T-helper 2 cell treated with Interferon-gamma antibody and Interleukin-4, amounts not matched to agents 5 μg/mL and 100 μg/mL, for 36 hours (primary cell): ENCODE measurements around the gene TOR4A.
A peak's percentile ranks its signal among the peaks of the same experiment; 100 is the strongest.

ENCODE experiments used
- DNase-seq: peaks from one replicate; pipeline ENCODE4 v3.0.0; 2021; ENCODE audit warnings: low spot score
- H3K27ac Mint-ChIP-seq: one replicate; pipeline ENCODE4 v1.8.0; 2021; ENCODE audit warnings: mild to moderate bottlenecking, mixed read lengths
- H3K27me3 Mint-ChIP-seq: one replicate; pipeline ENCODE4 v1.8.0; 2021; ENCODE audit warnings: low read depth, mixed read lengths
- H3K36me3 Mint-ChIP-seq: one replicate; pipeline ENCODE4 v1.8.0; 2021; ENCODE audit warnings: low read depth, mixed read lengths
- H3K4me1 Mint-ChIP-seq: one replicate; pipeline ENCODE4 v1.8.0; 2021; ENCODE audit warnings: low read depth, mixed read lengths
- H3K4me3 Mint-ChIP-seq: one replicate; pipeline ENCODE4 v1.8.0; 2022; ENCODE audit warnings: mild to moderate bottlenecking, moderate library complexity, mixed read lengths
- H3K9me3 Mint-ChIP-seq: one replicate; pipeline ENCODE4 v1.8.0; 2021; ENCODE audit warnings: mixed read lengths

Gene TOR4A

DNA sequence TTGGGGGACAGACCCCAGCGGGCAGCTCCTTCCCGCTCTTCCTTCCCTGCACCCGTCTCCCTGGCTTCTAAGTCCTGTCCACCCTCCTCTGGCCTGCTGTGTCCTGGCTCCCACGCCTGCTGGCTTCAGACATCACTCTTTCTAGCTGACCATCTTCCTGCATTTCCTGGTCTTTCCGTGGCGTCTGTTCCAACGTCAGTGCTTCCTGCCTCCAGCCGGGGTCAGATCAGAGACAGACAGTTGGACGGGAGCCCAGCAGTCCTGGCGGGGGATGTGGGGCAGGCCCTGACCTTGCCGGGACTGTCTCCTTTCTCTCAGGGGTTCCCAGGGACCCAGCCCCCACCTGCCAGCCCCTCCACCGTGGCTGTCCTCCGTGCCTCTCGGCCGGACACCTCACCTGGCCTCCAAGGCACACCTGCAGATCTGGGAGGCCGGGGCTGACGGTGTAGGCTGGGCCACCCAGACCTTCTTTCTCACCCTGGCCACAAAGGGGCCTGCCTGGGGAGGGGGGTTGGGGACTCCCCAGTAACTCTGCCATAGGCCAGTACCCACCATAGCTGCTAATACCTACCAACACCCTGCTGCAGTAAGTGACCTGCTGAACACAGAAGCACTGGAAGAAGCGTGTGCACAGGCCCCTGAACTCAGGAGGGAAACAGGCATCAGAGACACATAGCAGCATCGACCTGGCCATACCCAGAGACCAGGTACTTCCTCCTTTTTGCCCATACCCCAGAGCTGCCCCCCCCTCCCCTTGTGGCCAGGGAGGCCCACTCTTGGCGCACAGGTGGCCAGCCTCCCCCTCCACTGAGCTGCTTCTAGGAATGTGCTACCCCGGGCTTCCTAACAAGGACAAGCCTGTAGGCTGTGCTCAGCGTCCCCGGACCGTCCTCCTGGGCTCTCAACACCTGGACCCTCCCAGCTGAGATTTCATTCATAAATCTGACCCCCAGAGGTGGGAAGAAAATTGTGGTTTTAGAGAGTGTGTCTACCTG, 19.4 kb downstream of the TOR4A start:
- no peaks in the 10 kb centered on the region for H3K9me3 Mint-ChIP-seq
- peak overlapping the region; percentile 63 for H3K4me3 Mint-ChIP-seq
- H3K27ac Mint-ChIP-seq: no peak overlapping the region
- H3K36me3 Mint-ChIP-seq: no peaks in the 10 kb centered on the region
- no peak for DNase-seq
- peaks cover 48% of the 10 kb centered on the region for H3K27me3 Mint-ChIP-seq
- H3K4me1 Mint-ChIP-seq: peaks cover 4% of the 10 kb centered on the region

DNA sequence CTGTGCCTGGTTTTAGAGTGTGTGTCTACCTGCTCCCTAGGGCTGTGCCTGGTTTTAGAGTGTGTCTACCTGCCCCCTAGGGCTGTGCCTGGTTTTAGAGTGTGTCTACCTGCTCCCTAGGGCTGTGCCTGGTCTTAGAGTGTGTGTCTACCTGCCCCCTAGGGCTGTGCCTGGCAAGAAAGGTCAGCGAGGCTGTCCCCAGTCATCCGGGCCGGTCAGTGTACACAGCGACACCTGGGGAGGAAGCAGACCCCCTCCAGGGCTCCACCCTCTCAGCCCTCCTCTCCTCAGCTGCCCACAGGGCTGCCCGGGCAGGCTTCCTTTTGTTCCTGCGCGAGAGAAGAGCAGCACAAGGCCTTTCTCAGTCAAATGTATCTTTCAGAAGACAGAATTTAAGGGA, 20.4 kb downstream of the TOR4A start:
- Mint-ChIP-seq H3K27me3 (peaks cover 48% of the 10 kb centered on the region), H3K27ac (no peak overlapping the region), H3K9me3 (no peaks in the 10 kb centered on the region), H3K4me3 (no peak overlapping the region), H3K4me1 (peaks cover 4% of the 10 kb centered on the region), H3K36me3 (no peaks in the 10 kb centered on the region)
- no peak for DNase-seq

DNA sequence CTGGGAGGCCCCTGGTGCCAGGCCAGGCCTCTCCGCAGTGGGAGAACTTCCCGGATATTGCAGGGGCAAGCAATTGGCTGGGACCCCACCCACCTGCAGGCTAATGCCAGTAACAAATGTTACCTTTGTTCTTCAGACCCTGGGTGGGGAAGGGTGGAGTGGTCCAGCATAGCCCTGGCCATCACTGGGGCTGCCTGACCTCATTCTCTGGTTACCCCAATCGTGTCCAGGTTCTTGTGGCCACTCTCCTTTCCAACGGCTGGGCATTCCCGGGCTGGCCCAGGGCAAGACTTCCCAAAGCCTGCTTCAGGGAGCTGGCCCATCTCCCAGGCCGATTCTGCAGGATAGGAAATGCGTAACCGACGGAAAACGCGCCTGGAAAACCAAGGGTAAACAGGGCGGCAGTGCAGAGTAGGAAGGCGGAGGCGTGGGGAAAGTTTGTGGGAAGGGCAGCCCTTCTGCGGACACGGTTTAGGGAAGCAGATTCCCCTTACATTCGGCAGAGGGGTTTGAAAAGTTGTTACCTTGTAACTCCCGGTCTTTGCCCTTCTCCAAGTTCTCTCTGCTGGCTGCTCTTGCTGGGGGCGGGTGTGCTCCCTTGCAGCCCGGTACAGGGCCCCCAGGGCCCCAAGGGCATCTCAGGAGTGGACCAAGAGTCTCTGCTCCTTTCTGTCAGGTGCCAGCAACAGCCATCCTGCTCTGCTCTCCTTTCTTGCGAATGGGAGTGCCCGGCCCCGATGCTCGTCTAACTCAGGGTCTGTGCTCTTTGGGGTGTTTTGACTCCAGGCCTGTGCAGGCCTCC, 21.1 kb downstream of the TOR4A start:
- Mint-ChIP-seq H3K9me3 (no peaks in the 10 kb centered on the region), H3K27me3 (peaks cover 45% of the 10 kb centered on the region), H3K36me3 (no peaks in the 10 kb centered on the region), H3K4me1 (peaks cover 4% of the 10 kb centered on the region), H3K27ac (no peak overlapping the region), H3K4me3 (no peak overlapping the region)
- DNase-seq: no peak

DNA sequence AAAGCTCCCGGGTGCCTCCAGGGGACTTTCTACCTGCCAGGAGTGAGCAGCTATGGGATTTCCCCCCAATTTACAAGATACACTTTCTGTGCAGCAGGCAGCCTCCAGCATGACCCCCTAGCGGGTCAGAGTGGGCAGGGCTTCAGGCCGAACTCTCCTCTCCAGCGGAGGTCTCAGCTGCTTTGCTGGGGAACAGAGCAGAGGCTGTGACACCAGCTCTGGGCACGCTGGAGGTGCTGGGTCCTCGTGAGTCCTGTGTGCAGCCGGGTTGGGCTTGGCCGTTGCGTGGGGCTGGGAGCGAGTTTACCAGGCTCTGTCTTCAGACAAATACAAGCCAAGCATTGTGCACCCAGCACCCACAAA, 21.7 kb downstream of the TOR4A start:
- Mint-ChIP-seq H3K9me3 (no peaks in the 10 kb centered on the region), H3K36me3 (no peaks in the 10 kb centered on the region), H3K27me3 (peaks cover 42% of the 10 kb centered on the region), H3K27ac (no peak overlapping the region), H3K4me3 (no peak overlapping the region), H3K4me1 (peaks cover 4% of the 10 kb centered on the region)
- no peak for DNase-seq

DNA sequence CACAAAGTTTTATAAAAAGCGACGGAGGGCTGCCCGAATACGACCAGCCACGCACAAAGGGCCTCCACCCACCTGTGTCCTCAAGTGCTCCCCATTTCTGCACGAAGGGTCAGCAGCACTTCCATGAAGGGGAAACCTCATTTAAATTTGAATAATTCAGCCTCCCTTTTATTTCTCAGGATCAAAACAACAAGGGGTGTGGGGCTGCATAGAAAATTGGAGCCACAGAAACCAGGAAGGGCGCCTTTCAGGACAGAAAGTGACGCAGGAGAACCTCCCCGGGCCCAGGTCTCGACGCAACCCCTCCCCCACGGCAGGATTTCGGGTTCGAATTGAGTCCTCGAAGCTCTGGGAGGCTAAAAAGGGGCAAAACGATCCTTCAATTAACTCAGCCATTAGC, 22.4 kb downstream of the TOR4A start:
- Mint-ChIP-seq H3K36me3 (no peaks in the 10 kb centered on the region), H3K4me3 (peak overlapping the region; percentile 39), H3K27me3 (peaks cover 36% of the 10 kb centered on the region), H3K4me1 (peaks cover 4% of the 10 kb centered on the region), H3K9me3 (no peaks in the 10 kb centered on the region), H3K27ac (no peak overlapping the region)
- DNase-seq: no peak

DNA sequence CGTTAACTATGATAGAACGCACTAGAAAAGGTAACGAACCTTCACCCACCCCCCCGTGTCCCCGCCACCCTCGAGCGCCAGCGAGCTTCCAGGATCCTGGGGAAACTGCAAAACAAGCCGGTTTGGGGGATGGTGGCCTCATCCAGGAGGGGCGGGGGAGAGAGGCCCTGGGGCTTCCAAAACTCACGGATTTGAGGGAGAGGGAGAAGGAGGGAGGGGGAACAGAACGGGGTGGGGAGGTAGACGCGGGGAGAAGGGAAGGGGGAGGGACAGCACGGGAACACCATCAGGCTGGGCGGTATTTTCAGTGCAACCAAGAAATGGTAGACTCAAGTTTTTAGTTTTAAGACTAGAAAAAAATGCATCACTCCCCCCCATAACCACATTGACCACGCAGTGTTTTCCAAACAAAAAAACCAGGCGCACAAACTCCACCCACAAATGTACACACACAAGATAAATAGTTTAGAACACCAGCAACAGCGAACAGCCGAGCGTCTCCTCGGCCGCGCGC, 23.1 kb downstream of the TOR4A start:
- Mint-ChIP-seq H3K9me3 (no peaks in the 10 kb centered on the region), H3K27ac (no peak overlapping the region), H3K4me1 (peaks cover 7% of the 10 kb centered on the region), H3K4me3 (peak overlapping the region; percentile 82), H3K36me3 (no peaks in the 10 kb centered on the region), H3K27me3 (peaks cover 36% of the 10 kb centered on the region)
- DNase-seq: no peak

DNA sequence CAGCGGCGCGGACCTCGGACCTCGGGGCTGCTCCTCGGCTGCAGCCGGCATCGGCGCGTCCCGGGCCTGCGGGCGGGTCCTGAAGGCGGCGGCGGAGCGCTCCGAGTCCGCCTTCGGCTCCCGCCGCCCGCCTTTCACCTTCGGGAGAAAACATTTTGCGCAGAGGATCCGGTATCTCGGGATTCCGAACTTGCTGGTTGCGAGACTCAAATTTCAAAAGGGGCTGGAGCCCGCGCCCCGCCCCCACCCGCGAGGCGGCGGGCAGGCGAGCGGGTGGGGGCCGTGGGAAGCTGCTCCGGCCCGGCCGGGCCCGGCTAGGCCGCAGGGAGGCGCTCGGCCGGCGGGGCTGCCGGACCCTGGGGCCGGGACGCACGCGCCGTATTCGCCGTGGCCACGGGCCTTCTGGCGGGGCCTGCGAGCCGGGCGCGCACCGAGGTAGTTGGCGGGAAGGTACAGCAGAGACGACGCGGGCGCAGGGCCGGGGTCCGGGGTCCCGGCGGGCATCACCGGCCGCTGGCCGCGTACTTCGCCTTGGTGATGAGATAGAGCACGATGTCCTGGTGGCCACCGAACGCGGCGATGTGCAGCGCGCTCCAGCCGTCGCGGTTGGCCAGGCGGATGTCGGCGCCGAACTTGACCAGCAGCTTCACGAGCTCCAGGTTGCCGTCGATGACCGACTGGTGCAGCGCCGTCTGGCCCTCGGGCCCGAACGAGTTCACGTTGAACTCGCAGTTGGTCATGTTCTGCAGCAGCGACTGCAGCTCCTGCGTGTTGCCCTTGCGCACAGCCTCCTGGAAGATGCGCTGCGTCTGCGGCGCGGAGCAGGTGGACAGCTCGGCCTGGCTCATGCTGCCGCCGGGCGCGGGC, 23.8 kb downstream of the TOR4A start:
- Mint-ChIP-seq H3K27ac (no peak overlapping the region), H3K9me3 (no peaks in the 10 kb centered on the region), H3K27me3 (peaks cover 36% of the 10 kb centered on the region), H3K36me3 (no peaks in the 10 kb centered on the region), H3K4me3 (peak overlapping the region; percentile 65), H3K4me1 (peaks cover 8% of the 10 kb centered on the region)
- DNase-seq: peak; percentile 39

DNA sequence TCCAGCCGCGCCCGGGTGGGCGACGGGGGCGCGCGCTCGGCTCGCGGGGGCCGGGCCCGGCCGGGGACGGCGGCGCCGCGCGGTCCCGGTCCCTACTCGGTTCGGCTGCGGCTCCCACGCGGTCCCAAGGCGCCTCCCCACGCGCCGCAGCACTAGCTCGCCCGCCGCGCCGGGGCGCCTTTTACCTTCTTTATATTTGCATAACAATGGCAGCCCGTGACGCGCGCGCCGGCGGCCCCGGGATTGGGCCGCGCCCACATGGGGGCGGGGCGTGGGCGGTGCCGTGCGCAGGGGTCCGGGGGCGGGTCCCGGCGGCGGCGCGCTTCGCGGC, 24.6 kb downstream of the TOR4A start, which contains the start of gene NRARP:
Gene NRARP, minus strand, starts transcription at position 154 of the 331 bp plus-strand sequence. CDS start 343 bp downstream, outside the sequence.
- Mint-ChIP-seq H3K4me1 (peaks cover 5% of the 10 kb centered on the region), H3K36me3 (no peaks in the 10 kb centered on the region), H3K27ac (no peak within 1 kb of the TSS), H3K9me3 (no peaks in the 10 kb centered on the region), H3K4me3 (peak within 1 kb of the TSS; percentile 65), H3K27me3 (peaks cover 28% of the 10 kb centered on the region)
- peak; percentile 92 for DNase-seq

DNA sequence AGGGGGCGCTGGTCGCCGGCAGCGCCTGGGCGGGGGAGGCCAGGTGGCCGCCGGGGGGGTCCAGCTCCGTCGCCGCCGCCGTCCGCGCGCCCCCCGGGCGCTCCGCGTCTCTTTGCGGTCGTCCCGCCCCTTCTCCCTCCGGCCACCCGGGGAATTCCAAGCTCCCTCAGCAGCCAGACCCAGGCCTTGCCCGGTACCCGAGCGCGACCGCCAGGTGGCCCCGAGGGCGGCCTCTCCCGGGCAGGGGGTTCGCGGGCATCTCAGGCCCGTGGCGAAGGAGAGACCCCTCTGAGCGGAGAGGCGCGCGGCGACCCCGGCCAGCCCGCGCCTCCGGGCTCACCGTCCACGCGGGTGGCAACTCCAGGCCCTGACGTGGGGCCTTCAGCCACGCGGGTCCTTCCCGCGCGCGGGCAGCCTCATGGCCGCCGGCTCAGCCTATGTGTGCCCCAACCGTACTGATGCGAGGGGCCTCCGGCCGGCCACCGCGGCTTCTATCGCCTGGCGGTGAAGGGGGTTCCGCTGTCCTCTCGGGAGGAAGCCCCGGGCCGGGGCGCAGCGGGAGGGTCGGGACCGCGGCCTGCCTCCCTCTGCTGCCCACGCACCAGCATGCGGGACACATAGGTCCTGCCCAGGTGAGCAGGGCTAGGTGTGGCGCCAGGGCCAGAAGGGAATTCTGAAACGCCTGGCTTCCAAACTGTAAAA, 25.1 kb downstream of the TOR4A start:
- DNase-seq: no peak
- no peak overlapping the region for H3K4me3 Mint-ChIP-seq
- H3K9me3 Mint-ChIP-seq: no peaks in the 10 kb centered on the region
- H3K36me3 Mint-ChIP-seq: no peaks in the 10 kb centered on the region
- peaks cover 24% of the 10 kb centered on the region for H3K27me3 Mint-ChIP-seq
- peaks cover 5% of the 10 kb centered on the region for H3K4me1 Mint-ChIP-seq
- H3K27ac Mint-ChIP-seq: no peak overlapping the region

DNA sequence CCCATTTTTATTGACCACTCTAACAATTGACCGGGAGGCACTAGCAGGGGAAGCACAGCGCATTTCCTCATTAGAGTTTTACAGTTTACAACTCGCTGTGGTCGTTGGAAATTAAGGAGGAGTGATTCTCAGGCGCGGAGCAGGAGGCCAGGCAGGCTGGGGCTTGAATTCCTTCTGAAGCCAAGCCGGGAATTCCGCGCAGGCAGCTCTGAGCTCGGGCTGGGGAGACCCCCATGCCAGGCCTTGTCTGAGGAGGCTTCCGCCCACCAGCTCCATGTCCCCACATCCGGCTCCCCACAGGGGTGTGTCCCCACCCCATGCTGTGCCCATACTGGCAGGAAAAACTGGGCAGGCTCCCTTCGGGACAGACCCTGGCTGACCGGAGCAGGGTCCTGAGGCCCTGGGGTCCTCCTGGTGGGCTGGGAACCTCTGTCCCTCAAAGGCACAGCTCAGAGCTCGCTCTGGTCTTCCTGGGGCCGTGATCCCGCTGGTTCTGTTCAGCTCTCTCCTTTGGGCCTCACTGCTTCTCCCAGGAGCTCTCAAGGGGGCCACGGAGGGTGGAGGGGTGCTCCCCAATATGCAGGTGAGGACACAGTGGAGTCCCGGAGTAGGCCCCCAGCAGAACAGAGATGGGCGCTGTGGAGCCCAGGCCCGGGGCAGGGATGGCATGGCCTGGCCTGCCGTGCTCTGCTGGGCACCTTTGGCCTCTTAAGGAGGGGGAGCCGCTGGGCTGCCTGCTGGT, 25.8 kb downstream of the TOR4A start:
- no peak overlapping the region for H3K27ac Mint-ChIP-seq
- H3K27me3 Mint-ChIP-seq: peaks cover 21% of the 10 kb centered on the region
- DNase-seq: no peak
- no peaks in the 10 kb centered on the region for H3K36me3 Mint-ChIP-seq
- peaks cover 5% of the 10 kb centered on the region for H3K4me1 Mint-ChIP-seq
- no peaks in the 10 kb centered on the region for H3K9me3 Mint-ChIP-seq
- no peak overlapping the region for H3K4me3 Mint-ChIP-seq

DNA sequence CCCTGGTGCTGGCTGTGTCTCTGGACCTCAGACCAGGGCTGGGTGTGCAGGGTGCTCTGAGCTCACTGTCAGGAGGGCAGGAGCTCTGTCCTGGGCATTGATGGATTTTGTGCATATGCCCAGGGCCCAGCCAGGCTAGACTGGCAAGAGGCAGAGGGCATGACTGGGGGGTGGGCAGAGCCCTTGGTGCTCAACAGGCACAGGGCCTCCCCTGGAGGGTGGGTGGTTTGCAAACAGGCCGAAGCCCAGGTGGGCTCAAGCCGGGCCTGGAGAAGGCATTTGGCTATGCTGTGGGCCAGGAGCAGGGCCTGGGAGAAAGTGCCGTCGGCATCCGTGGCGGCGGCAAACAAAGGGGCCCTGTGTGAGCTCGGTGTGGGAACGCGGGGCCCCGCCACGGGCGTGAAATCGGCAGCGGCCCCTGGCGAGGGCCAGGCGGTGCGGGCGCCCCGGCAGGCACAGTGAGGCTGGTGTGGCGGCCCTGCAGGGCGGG, 26.4 kb downstream of the TOR4A start:
- no peaks in the 10 kb centered on the region for H3K9me3 Mint-ChIP-seq
- DNase-seq: no peak
- no peak overlapping the region for H3K27ac Mint-ChIP-seq
- H3K36me3 Mint-ChIP-seq: no peaks in the 10 kb centered on the region
- H3K4me3 Mint-ChIP-seq: no peak overlapping the region
- H3K4me1 Mint-ChIP-seq: peaks cover 5% of the 10 kb centered on the region
- H3K27me3 Mint-ChIP-seq: peaks cover 16% of the 10 kb centered on the region

DNA sequence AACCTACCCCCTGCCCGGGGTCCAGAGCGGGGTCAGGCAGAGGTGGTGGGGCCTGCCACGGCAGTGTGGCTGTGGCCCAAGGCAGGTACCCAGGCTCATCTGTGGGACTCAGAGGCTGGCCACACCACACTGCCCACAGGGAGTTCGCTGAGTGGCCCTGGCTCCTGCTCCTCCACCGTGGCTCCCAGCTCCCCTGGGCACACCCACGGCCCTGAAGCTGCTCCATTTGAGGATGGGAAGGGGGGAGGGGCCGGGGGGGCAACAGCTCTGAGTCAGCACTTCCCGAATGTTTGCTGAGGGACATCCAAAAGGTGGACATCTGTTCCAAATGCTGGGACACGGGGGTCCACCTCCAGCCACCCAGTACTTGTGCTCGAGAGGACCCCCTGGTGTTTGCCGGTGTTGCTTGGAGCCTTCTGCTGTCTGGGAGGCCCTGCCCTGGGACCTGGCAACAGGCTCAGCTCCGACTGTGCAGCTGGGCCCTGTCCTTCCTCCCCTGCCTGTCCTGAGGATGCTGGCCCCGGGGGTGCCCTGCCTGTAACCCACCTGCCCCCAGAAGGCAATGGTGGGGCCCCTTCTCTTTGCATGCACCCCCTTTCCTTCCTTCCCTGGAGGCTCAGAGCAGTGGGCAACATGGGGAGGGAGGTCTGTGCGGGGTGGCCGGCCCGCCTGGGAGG, 27.0 kb downstream of the TOR4A start:
- H3K27me3 Mint-ChIP-seq: peaks cover 12% of the 10 kb centered on the region
- H3K4me1 Mint-ChIP-seq: peaks cover 5% of the 10 kb centered on the region
- no peak for DNase-seq
- H3K27ac Mint-ChIP-seq: no peak overlapping the region
- H3K4me3 Mint-ChIP-seq: no peak overlapping the region
- no peaks in the 10 kb centered on the region for H3K9me3 Mint-ChIP-seq
- H3K36me3 Mint-ChIP-seq: no peaks in the 10 kb centered on the region
